ENCODE data around the gene MAJIN.

DNA sequence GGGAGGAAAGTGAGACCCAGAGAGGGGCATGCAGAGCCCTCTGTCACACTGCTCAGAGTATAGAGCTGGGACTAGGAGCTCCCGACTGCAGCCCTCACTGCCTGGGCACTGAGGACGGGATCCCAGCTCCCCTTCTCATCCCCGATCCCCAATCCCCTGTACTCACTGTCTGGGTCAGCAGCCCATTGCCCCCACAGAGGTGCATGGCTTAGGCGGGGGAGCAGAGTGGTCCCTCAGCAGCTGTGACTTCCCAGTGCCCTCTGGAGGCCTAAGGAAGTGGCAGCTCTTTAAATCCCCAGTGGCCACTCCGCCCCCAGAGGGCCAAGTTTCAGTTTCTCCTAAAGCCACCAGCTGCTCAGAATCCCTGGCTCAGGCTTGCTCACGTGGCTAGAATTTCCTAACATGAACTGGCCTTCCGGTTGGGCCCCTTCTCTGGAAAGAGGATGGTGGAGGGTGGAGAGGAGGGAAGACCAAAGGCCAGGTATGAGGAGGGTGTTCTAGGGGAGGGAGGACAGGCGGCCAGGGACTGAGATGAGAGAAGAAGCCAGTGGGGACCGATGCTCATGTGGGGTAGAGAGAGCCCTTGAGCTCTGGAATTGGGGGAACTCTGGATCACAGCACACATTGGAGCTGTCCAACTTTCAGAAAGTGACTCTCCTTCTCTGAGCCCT, 24.9 kb upstream of the MAJIN start, which contains the start of gene BATF2:
- TF ChIP-seq ISL1 (CRISPR knock-in tag; IDR thresholded peaks at IDR 0.05) (no peak), TOX (CRISPR knock-in tag; IDR thresholded peaks at IDR 0.05; ENCODE audit: borderline replicate concordance) (no peak), ARNTL (CRISPR knock-in tag; IDR thresholded peaks at IDR 0.05; ENCODE audit: borderline replicate concordance, low read depth) (no peak), ZC3H10 (CRISPR knock-in tag; IDR thresholded peaks at IDR 0.05) (no peak), ZNF565 (CRISPR knock-in tag; conservative IDR thresholded peaks at IDR 0.05; ENCODE audit: low read depth) (no peak), ZFP3 (CRISPR knock-in tag; IDR thresholded peaks at IDR 0.05) (no peak), TSHZ2 (CRISPR knock-in tag; IDR thresholded peaks at IDR 0.05) (no peak), TCF4 (CRISPR knock-in tag; IDR thresholded peaks at IDR 0.05; ENCODE audit: borderline replicate concordance) (no peak), OSR1 (CRISPR knock-in tag; IDR thresholded peaks at IDR 0.05) (no peak), ZNF8 (CRISPR knock-in tag; IDR thresholded peaks at IDR 0.05) (no peak), CREB5 (CRISPR knock-in tag; IDR thresholded peaks at IDR 0.05; ENCODE audit: low read depth) (no peak), CSRNP3 (CRISPR knock-in tag; IDR thresholded peaks at IDR 0.05) (no peak)
- TF ChIP-seq, protein P1, sequence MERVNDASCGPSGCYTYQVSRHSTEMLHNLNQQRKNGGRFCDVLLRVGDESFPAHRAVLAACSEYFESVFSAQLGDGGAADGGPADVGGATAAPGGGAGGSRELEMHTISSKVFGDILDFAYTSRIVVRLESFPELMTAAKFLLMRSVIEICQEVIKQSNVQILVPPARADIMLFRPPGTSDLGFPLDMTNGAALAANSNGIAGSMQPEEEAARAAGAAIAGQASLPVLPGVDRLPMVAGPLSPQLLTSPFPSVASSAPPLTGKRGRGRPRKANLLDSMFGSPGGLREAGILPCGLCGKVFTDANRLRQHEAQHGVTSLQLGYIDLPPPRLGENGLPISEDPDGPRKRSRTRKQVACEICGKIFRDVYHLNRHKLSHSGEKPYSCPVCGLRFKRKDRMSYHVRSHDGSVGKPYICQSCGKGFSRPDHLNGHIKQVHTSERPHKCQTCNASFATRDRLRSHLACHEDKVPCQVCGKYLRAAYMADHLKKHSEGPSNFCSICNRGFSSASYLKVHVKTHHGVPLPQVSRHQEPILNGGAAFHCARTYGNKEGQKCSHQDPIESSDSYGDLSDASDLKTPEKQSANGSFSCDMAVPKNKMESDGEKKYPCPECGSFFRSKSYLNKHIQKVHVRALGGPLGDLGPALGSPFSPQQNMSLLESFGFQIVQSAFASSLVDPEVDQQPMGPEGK (CRISPR knock-in tag; IDR thresholded peaks at IDR 0.05; ENCODE audit: borderline replicate concordance), result no peak
- TF ChIP-seq, protein P2, sequence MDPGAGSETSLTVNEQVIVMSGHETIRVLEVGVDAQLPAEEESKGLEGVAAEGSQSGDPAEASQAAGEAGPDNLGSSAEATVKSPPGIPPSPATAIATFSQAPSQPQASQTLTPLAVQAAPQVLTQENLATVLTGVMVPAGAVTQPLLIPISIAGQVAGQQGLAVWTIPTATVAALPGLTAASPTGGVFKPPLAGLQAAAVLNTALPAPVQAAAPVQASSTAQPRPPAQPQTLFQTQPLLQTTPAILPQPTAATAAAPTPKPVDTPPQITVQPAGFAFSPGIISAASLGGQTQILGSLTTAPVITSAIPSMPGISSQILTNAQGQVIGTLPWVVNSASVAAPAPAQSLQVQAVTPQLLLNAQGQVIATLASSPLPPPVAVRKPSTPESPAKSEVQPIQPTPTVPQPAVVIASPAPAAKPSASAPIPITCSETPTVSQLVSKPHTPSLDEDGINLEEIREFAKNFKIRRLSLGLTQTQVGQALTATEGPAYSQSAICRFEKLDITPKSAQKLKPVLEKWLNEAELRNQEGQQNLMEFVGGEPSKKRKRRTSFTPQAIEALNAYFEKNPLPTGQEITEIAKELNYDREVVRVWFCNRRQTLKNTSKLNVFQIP (CRISPR knock-in tag; IDR thresholded peaks at IDR 0.05; ENCODE audit: borderline replicate concordance, low read depth), result no peak
